ENCODE measurements around the gene ALDH3B1. TPM values are rescaled to one million over a fixed set of nuclear protein-coding genes. Genes with fewer than 3 reads are reported as not detected.

ALDH3B1 gene
- total and polyA plus RNA-seq, 2 donors from 2014 or later, result 20.9 to 42.7 TPM

GRCh38 chr11:68016904-68017817, 7.0 kb downstream of the ALDH3B1 start:
- TF ChIP-seq, protein P1, sequence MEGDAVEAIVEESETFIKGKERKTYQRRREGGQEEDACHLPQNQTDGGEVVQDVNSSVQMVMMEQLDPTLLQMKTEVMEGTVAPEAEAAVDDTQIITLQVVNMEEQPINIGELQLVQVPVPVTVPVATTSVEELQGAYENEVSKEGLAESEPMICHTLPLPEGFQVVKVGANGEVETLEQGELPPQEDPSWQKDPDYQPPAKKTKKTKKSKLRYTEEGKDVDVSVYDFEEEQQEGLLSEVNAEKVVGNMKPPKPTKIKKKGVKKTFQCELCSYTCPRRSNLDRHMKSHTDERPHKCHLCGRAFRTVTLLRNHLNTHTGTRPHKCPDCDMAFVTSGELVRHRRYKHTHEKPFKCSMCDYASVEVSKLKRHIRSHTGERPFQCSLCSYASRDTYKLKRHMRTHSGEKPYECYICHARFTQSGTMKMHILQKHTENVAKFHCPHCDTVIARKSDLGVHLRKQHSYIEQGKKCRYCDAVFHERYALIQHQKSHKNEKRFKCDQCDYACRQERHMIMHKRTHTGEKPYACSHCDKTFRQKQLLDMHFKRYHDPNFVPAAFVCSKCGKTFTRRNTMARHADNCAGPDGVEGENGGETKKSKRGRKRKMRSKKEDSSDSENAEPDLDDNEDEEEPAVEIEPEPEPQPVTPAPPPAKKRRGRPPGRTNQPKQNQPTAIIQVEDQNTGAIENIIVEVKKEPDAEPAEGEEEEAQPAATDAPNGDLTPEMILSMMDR (IDR thresholded peaks at IDR 0.05; ENCODE audit: borderline replicate concordance, extremely low read depth, insufficient read depth), result no peak
- FAIRE-seq (no peak), DNase-seq (no peak)
- intact Hi-C loops (cut with DNase I), result no loop called here
- Histone ChIP-seq H3K36me3 (ENCODE audit: control insufficient read depth in 2 of 3, insufficient read depth in 3 of 3, low read length in 3 of 3) (no peaks in the 10 kb centered on the region), H3K27me3 (ENCODE audit: control insufficient read depth, insufficient read depth, low read length) (no peaks in the 10 kb centered on the region), H3K4me1 (ENCODE audit: control insufficient read depth in 2 of 3, insufficient read depth in 2 of 3, low read depth in 1 of 3, low read length in 3 of 3) (peaks cover 0 to 26% (median 5%) of the 10 kb centered on the region in 3 donors), H3K9me3 (ENCODE audit: control insufficient read depth in 2 of 3, insufficient read depth in 1 of 3, low read length in 3 of 3) (no peaks in the 10 kb centered on the region), H3K4me3 (ENCODE audit: low read length in 3 of 3) (no peak overlapping the region), H3K27ac (ENCODE audit: low read depth in 2 of 2, low read length in 2 of 2) (no peak overlapping the region), H3K9ac (ENCODE audit: low read length in 3 of 3) (no peak overlapping the region)

DNA sequence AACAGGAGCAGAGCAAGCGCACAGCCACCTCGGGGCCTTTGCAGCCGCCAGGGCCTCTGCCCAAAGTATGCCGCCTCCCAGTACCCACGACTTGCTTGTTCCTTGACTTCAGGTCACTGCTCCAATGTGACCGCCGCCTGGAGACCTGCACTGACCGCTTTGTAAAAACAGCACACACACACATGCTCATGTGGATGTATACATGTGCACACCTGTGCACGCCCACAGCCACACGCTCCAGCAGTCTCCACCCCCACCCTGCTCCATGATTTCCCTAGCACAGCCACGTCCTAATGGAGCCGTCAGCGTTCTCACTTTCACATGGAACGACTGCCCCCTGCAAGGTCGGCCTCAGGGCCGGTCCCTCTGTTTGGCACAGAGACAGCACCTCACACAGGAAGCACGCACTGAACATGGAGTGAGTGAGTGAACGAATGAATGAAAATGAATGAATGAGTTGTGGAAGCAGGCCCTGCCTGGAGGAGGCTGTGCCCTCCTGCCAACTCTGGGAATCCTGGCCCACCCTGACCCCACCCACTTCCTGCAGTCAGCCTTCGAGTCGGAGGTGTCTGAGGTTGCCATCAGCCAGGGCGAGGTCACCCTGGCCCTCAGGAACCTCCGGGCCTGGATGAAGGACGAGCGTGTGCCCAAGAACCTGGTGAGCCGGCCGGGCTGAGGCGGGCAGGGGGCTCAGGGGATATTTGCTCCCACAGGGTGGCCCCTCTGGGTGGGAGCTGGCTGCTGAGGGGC, 8.0 kb downstream of the ALDH3B1 start:
- no peak overlapping the region for H3K27ac ChIP-seq (ENCODE audit: low read depth in 2 of 2, low read length in 2 of 2)

GRCh38 chr11:68018730-68019190, 8.6 kb downstream of the ALDH3B1 start:
- intact Hi-C loops (cut with DNase I), result no loop called here
- H3K27ac ChIP-seq (ENCODE audit: low read depth in 2 of 2, low read length in 2 of 2), result no peak overlapping the region
- FAIRE-seq (no peak), DNase-seq (no peak)
- H3K9ac ChIP-seq (ENCODE audit: low read length in 3 of 3), result no peak overlapping the region
- TF ChIP-seq, protein P1 (IDR thresholded peaks at IDR 0.05; ENCODE audit: borderline replicate concordance, extremely low read depth, insufficient read depth), result no peak
- H3K36me3 ChIP-seq (ENCODE audit: control insufficient read depth in 2 of 3, insufficient read depth in 3 of 3, low read length in 3 of 3), result no peaks in the 10 kb centered on the region
- no peaks in the 10 kb centered on the region for H3K27me3 ChIP-seq (ENCODE audit: control insufficient read depth, insufficient read depth, low read length)
- no peaks in the 10 kb centered on the region for H3K9me3 ChIP-seq (ENCODE audit: control insufficient read depth in 2 of 3, insufficient read depth in 1 of 3, low read length in 3 of 3)
- no peak overlapping the region for H3K4me3 ChIP-seq (ENCODE audit: low read length in 3 of 3)
- H3K4me1 ChIP-seq (ENCODE audit: control insufficient read depth in 2 of 3, insufficient read depth in 2 of 3, low read depth in 1 of 3, low read length in 3 of 3), result peaks cover 0 to 13% (median 0%) of the 10 kb centered on the region in 3 donors

More for the DNA sequence above, 8.0 kb downstream of the ALDH3B1 start:
- H3K9me3 ChIP-seq (ENCODE audit: control insufficient read depth in 2 of 3, insufficient read depth in 1 of 3, low read length in 3 of 3), result no peaks in the 10 kb centered on the region
- H3K9ac ChIP-seq (ENCODE audit: low read length in 3 of 3), result no peak overlapping the region
- FAIRE-seq (no peak), DNase-seq (no peak)
- H3K4me3 ChIP-seq (ENCODE audit: low read length in 3 of 3), result no peak overlapping the region
- intact Hi-C loops (cut with DNase I), result no loop called here
- H3K4me1 ChIP-seq (ENCODE audit: control insufficient read depth in 2 of 3, insufficient read depth in 2 of 3, low read depth in 1 of 3, low read length in 3 of 3), result peaks cover 0 to 16% (median 0%) of the 10 kb centered on the region in 3 donors
- H3K36me3 ChIP-seq (ENCODE audit: control insufficient read depth in 2 of 3, insufficient read depth in 3 of 3, low read length in 3 of 3), result no peaks in the 10 kb centered on the region
- TF ChIP-seq, protein P1 (IDR thresholded peaks at IDR 0.05; ENCODE audit: borderline replicate concordance, extremely low read depth, insufficient read depth), result no peak
- H3K27me3 ChIP-seq (ENCODE audit: control insufficient read depth, insufficient read depth, low read length), result no peaks in the 10 kb centered on the region
